Measurements from ENCODE around the gene CCL14.

Gene CCL14

GRCh38 chr17:35977509-35977908, 9.0 kb downstream of the CCL14 start:
- no peak overlapping the region for H2AK5ac ChIP-seq (ENCODE audit: low read depth, low read length)
- H3K79me1 ChIP-seq (ENCODE audit: low read depth, low read length), result no peaks in the 10 kb centered on the region
- no peak overlapping the region for H2AFZ ChIP-seq (ENCODE audit: low read length)
- H3K4me1 ChIP-seq (ENCODE audit: control insufficient read depth in 2 of 2, insufficient read depth in 1 of 2, low read depth in 1 of 2, low read length in 2 of 2), result no peaks in the 10 kb centered on the region
- H2BK120ac ChIP-seq (ENCODE audit: low read depth, low read length), result no peak overlapping the region
- no peak overlapping the region for H2BK12ac ChIP-seq (ENCODE audit: low read length)
- no peak overlapping the region for H3K14ac ChIP-seq (ENCODE audit: low read length)
- no peak overlapping the region for H3K4me2 ChIP-seq (ENCODE audit: insufficient read depth, low read length, poor library complexity, severe bottlenecking)
- no peak overlapping the region for H3K9ac ChIP-seq (ENCODE audit: low read depth, low read length, poor library complexity)
- H3K4me3 ChIP-seq (ENCODE audit: low read length in 2 of 2), result no peak overlapping the region
- H3K9me3 ChIP-seq (replicated peaks in 1 of 2; ENCODE audit: control insufficient read depth in 2 of 2, insufficient read depth in 1 of 2, low read depth in 1 of 2, low read length in 2 of 2), result no peaks in the 10 kb centered on the region
- DNase-seq (ENCODE audit: low spot score), result no peak
- WGBS, 2 donors (ENCODE audit: extremely low coverage in 2 of 2, insufficient read length in 2 of 2, insufficient replicate concordance in 1 of 2), result no CpG with 5 or more reads among the region's 7 CpGs
- no peaks in the 10 kb centered on the region for H3K27me3 ChIP-seq (ENCODE audit: control insufficient read depth in 3 of 3, insufficient read depth in 3 of 3, low read depth in 1 of 3, low read length in 3 of 3)
- H3K36me3 ChIP-seq (replicated peaks in 1 of 2; ENCODE audit: control insufficient read depth in 2 of 2, insufficient read depth in 2 of 2, low read length in 2 of 2), result no peaks in the 10 kb centered on the region
- H3K27ac ChIP-seq (replicated peaks; ENCODE audit: low read length), result no peak overlapping the region
- H3K18ac ChIP-seq (ENCODE audit: low read length), result no peak overlapping the region
- H2BK5ac ChIP-seq (ENCODE audit: low read length), result no peak overlapping the region
- no peak overlapping the region for H2BK15ac ChIP-seq (ENCODE audit: low read length)
- no peak overlapping the region for H4K91ac ChIP-seq (ENCODE audit: low read depth, low read length, poor library complexity)
- H4K8ac ChIP-seq (ENCODE audit: low read depth, low read length), result no peak overlapping the region
- no peak overlapping the region for H3K4ac ChIP-seq (ENCODE audit: low read length)
- no peak overlapping the region for H3K23ac ChIP-seq (ENCODE audit: low read depth, low read length, poor library complexity)

GRCh38 chr17:35973333-35974260, 12.9 kb downstream of the CCL14 start:
- no peak overlapping the region for H2BK12ac ChIP-seq (ENCODE audit: low read length)
- no peaks in the 10 kb centered on the region for H3K4me1 ChIP-seq (ENCODE audit: control insufficient read depth in 2 of 2, insufficient read depth in 1 of 2, low read depth in 1 of 2, low read length in 2 of 2)
- no peak overlapping the region for H3K27ac ChIP-seq (replicated peaks; ENCODE audit: low read length)
- no CpG with 5 or more reads among the region's 10 CpGs for WGBS, 2 donors (ENCODE audit: extremely low coverage in 2 of 2, insufficient read length in 2 of 2, insufficient replicate concordance in 1 of 2)
- H3K36me3 ChIP-seq (replicated peaks in 1 of 2; ENCODE audit: control insufficient read depth in 2 of 2, insufficient read depth in 2 of 2, low read length in 2 of 2), result no peaks in the 10 kb centered on the region
- H3K27me3 ChIP-seq (ENCODE audit: control insufficient read depth in 3 of 3, insufficient read depth in 3 of 3, low read depth in 1 of 3, low read length in 3 of 3), result no peaks in the 10 kb centered on the region
- peak overlapping the region; percentile 30 for H2AFZ ChIP-seq (ENCODE audit: low read length)
- no peak overlapping the region for H2BK15ac ChIP-seq (ENCODE audit: low read length)
- H3K23ac ChIP-seq (ENCODE audit: low read depth, low read length, poor library complexity), result no peak overlapping the region
- H3K9me3 ChIP-seq (replicated peaks in 1 of 2; ENCODE audit: control insufficient read depth in 2 of 2, insufficient read depth in 1 of 2, low read depth in 1 of 2, low read length in 2 of 2), result no peaks in the 10 kb centered on the region
- DNase-seq (ENCODE audit: low spot score), result no peak
- H3K4ac ChIP-seq (ENCODE audit: low read length), result no peak overlapping the region
- H2AK5ac ChIP-seq (ENCODE audit: low read depth, low read length), result no peak overlapping the region
- H4K8ac ChIP-seq (ENCODE audit: low read depth, low read length), result no peak overlapping the region
- H3K14ac ChIP-seq (ENCODE audit: low read length), result no peak overlapping the region
- H2BK5ac ChIP-seq (ENCODE audit: low read length), result no peak overlapping the region
- H4K91ac ChIP-seq (ENCODE audit: low read depth, low read length, poor library complexity), result no peak overlapping the region
- H2BK120ac ChIP-seq (ENCODE audit: low read depth, low read length), result no peak overlapping the region
- H3K18ac ChIP-seq (ENCODE audit: low read length), result no peak overlapping the region
- no peak overlapping the region for H3K4me2 ChIP-seq (ENCODE audit: insufficient read depth, low read length, poor library complexity, severe bottlenecking)
- H3K79me1 ChIP-seq (ENCODE audit: low read depth, low read length), result no peaks in the 10 kb centered on the region
- H3K4me3 ChIP-seq (ENCODE audit: low read length in 2 of 2), result no peak overlapping the region
- H3K9ac ChIP-seq (ENCODE audit: low read depth, low read length, poor library complexity), result no peak overlapping the region

GRCh38 chr17:35972945-35973332, 13.6 kb downstream of the CCL14 start:
- H3K27ac ChIP-seq (replicated peaks; ENCODE audit: low read length), result no peak overlapping the region
- no peaks in the 10 kb centered on the region for H3K27me3 ChIP-seq (ENCODE audit: control insufficient read depth in 3 of 3, insufficient read depth in 3 of 3, low read depth in 1 of 3, low read length in 3 of 3)
- H3K18ac ChIP-seq (ENCODE audit: low read length), result no peak overlapping the region
- H3K4ac ChIP-seq (ENCODE audit: low read length), result no peak overlapping the region
- no peaks in the 10 kb centered on the region for H3K4me1 ChIP-seq (ENCODE audit: control insufficient read depth in 2 of 2, insufficient read depth in 1 of 2, low read depth in 1 of 2, low read length in 2 of 2)
- H2AFZ ChIP-seq (ENCODE audit: low read length), result no peak overlapping the region
- no peak overlapping the region for H2BK12ac ChIP-seq (ENCODE audit: low read length)
- H4K91ac ChIP-seq (ENCODE audit: low read depth, low read length, poor library complexity), result no peak overlapping the region
- no peak overlapping the region for H2AK5ac ChIP-seq (ENCODE audit: low read depth, low read length)
- H3K14ac ChIP-seq (ENCODE audit: low read length), result no peak overlapping the region
- DNase-seq (ENCODE audit: low spot score), result no peak
- H3K36me3 ChIP-seq (replicated peaks in 1 of 2; ENCODE audit: control insufficient read depth in 2 of 2, insufficient read depth in 2 of 2, low read length in 2 of 2), result no peaks in the 10 kb centered on the region
- WGBS, 2 donors (ENCODE audit: extremely low coverage in 2 of 2, insufficient read length in 2 of 2, insufficient replicate concordance in 1 of 2), result no CpG with 5 or more reads among the region's 4 CpGs
- H3K4me3 ChIP-seq (ENCODE audit: low read length in 2 of 2), result no peak overlapping the region
- no peak overlapping the region for H2BK120ac ChIP-seq (ENCODE audit: low read depth, low read length)
- no peak overlapping the region for H2BK5ac ChIP-seq (ENCODE audit: low read length)
- H3K4me2 ChIP-seq (ENCODE audit: insufficient read depth, low read length, poor library complexity, severe bottlenecking), result no peak overlapping the region
- H3K9me3 ChIP-seq (replicated peaks in 1 of 2; ENCODE audit: control insufficient read depth in 2 of 2, insufficient read depth in 1 of 2, low read depth in 1 of 2, low read length in 2 of 2), result no peaks in the 10 kb centered on the region
- H2BK15ac ChIP-seq (ENCODE audit: low read length), result no peak overlapping the region
- no peaks in the 10 kb centered on the region for H3K79me1 ChIP-seq (ENCODE audit: low read depth, low read length)
- no peak overlapping the region for H3K23ac ChIP-seq (ENCODE audit: low read depth, low read length, poor library complexity)
- no peak overlapping the region for H3K9ac ChIP-seq (ENCODE audit: low read depth, low read length, poor library complexity)
- H4K8ac ChIP-seq (ENCODE audit: low read depth, low read length), result no peak overlapping the region

- Histone ChIP-seq H2AK5ac (ENCODE audit: low read depth, low read length) (no peak overlapping the region), H2BK15ac (ENCODE audit: low read length) (no peak overlapping the region), H3K23ac (ENCODE audit: low read depth, low read length, poor library complexity) (no peak overlapping the region), H3K9ac (ENCODE audit: low read depth, low read length, poor library complexity) (no peak overlapping the region), H3K4me3 (ENCODE audit: low read length in 2 of 2) (no peak overlapping the region), H2BK120ac (ENCODE audit: low read depth, low read length) (no peak overlapping the region), H3K27me3 (ENCODE audit: control insufficient read depth in 3 of 3, insufficient read depth in 3 of 3, low read depth in 1 of 3, low read length in 3 of 3) (no peaks in the 10 kb centered on the region), H3K27ac (replicated peaks; ENCODE audit: low read length) (no peak overlapping the region), H3K14ac (ENCODE audit: low read length) (no peak overlapping the region), H3K4ac (ENCODE audit: low read length) (no peak overlapping the region), H4K8ac (ENCODE audit: low read depth, low read length) (no peak overlapping the region), H2AFZ (ENCODE audit: low read length) (no peak overlapping the region), H3K9me3 (replicated peaks in 1 of 2; ENCODE audit: control insufficient read depth in 2 of 2, insufficient read depth in 1 of 2, low read depth in 1 of 2, low read length in 2 of 2) (no peaks in the 10 kb centered on the region), H3K18ac (ENCODE audit: low read length) (no peak overlapping the region), H3K79me1 (ENCODE audit: low read depth, low read length) (no peaks in the 10 kb centered on the region), H4K91ac (ENCODE audit: low read depth, low read length, poor library complexity) (no peak overlapping the region), H3K36me3 (replicated peaks in 1 of 2; ENCODE audit: control insufficient read depth in 2 of 2, insufficient read depth in 2 of 2, low read length in 2 of 2) (no peaks in the 10 kb centered on the region), H3K4me2 (ENCODE audit: insufficient read depth, low read length, poor library complexity, severe bottlenecking) (no peak overlapping the region), H2BK5ac (ENCODE audit: low read length) (no peak overlapping the region), H3K4me1 (ENCODE audit: control insufficient read depth in 2 of 2, insufficient read depth in 1 of 2, low read depth in 1 of 2, low read length in 2 of 2) (no peaks in the 10 kb centered on the region), H2BK12ac (ENCODE audit: low read length) (no peak overlapping the region)
- WGBS, 2 donors (ENCODE audit: extremely low coverage in 2 of 2, insufficient read length in 2 of 2, insufficient replicate concordance in 1 of 2), result no CpG with 5 or more reads among the region's 6 CpGs
- DNase-seq (ENCODE audit: low spot score), result no peak
Observed at GRCh38 chr17:35972535-35972934, 14.0 kb downstream of the CCL14 start.

Measured in neuronal stem cell (in vitro differentiated cells).